Measurements from ENCODE around the gene SLC6A18.
"Not testable (repeated sequence)": the region's sequence is repeated elsewhere in the genome, so short reads cannot be mapped to it uniquely, and the experiment has no call there.

The SLC6A18 gene

GRCh38 chr5:1216918-1217295, 8.3 kb upstream of the SLC6A18 start:
- DNase-seq, result no peak

- no peak for DNase-seq
Observed at GRCh38 chr5:1217596-1218206, 7.5 kb upstream of the SLC6A18 start.

GRCh38 chr5:1218351-1219080, 6.7 kb upstream of the SLC6A18 start:
- DNase-seq, result no peak

- no peak for DNase-seq
Observed at GRCh38 chr5:1219098-1219767, 5.9 kb upstream of the SLC6A18 start.

GRCh38 chr5:1219768-1220100, 5.4 kb upstream of the SLC6A18 start:
- DNase-seq, result no peak

- no peak for DNase-seq
Observed at GRCh38 chr5:1220351-1220750, 4.8 kb upstream of the SLC6A18 start.

- DNase-seq, result no peak
Observed at GRCh38 chr5:1220831-1221230, 4.3 kb upstream of the SLC6A18 start.

GRCh38 chr5:1221721-1222120, 3.5 kb upstream of the SLC6A18 start:
- no peak for DNase-seq

- no peak for DNase-seq
Observed at GRCh38 chr5:1222147-1222546, 3.0 kb upstream of the SLC6A18 start.

- no peak for DNase-seq
Observed at GRCh38 chr5:1222621-1223277, 2.4 kb upstream of the SLC6A18 start.

- DNase-seq, result no peak
Observed at GRCh38 chr5:1223278-1223670, 1.9 kb upstream of the SLC6A18 start.

- no peak for DNase-seq
Observed at GRCh38 chr5:1224631-1225030, 550 bp upstream of the SLC6A18 start.

- no peak for DNase-seq
Observed at GRCh38 chr5:1226231-1226630, 1.1 kb downstream of the SLC6A18 start.

- no peak for DNase-seq
Observed at GRCh38 chr5:1226839-1227581, 1.8 kb downstream of the SLC6A18 start.

- no peak for DNase-seq
Observed at GRCh38 chr5:1227667-1228066, 2.5 kb downstream of the SLC6A18 start.

- no peak for DNase-seq
Observed at GRCh38 chr5:1228120-1228519, 2.9 kb downstream of the SLC6A18 start.

- DNase-seq, result not testable (repeated sequence)
Observed at GRCh38 chr5:1229023-1229422, 3.8 kb downstream of the SLC6A18 start.

- DNase-seq, result no peak
Observed at GRCh38 chr5:1229822-1230221, 4.6 kb downstream of the SLC6A18 start.

GRCh38 chr5:1230551-1230950, 5.4 kb downstream of the SLC6A18 start:
- no peak for DNase-seq

GRCh38 chr5:1231354-1231905, 6.2 kb downstream of the SLC6A18 start:
- DNase-seq, result no peak

GRCh38 chr5:1232780-1233179, 7.6 kb downstream of the SLC6A18 start:
- DNase-seq, result no peak

GRCh38 chr5:1235379-1235778, 10.2 kb downstream of the SLC6A18 start:
- DNase-seq, result no peak

GRCh38 chr5:1235838-1236237, 10.7 kb downstream of the SLC6A18 start:
- DNase-seq, result no peak

All from hippocampal formation (tissue), 2 donors.